CD14-positive monocyte (primary cell): ENCODE results near the gene TRIM69. TPM values are rescaled to one million over a fixed set of nuclear protein-coding genes. Genes with fewer than 3 reads are reported as not detected.

Source experiments
- DNase-seq, 3 donors: peaks; one replicate each; pipeline ENCODE4 v3.0.0-alpha.2; 2011 to 2022
- H2AFZ ChIP-seq: 2 replicates; pipeline ENCODE4 v1.6.0; 2012; ENCODE audit warnings: mild to moderate bottlenecking, low read depth, low read length, inconsistent platforms; ENCODE audit not compliant: insufficient read depth, poor library complexity, severe bottlenecking
- H3K27ac ChIP-seq, 2 donors: 1 replicate in 1 of 2; 2 replicates in 1 of 2; pipeline ENCODE4 v1.5.1; 2012 to 2013; ENCODE audit warnings: low read length in 2 of 2, control low read depth in 1 of 2, inconsistent platforms in 1 of 2, low read depth in 1 of 2, mild to moderate bottlenecking in 1 of 2
- H3K27me3 ChIP-seq, 2 donors: one replicate each; pipeline versions ENCODE4 v1.6.0 to v1.6.1; 2011 to 2013; ENCODE audit warnings: low read length in 2 of 2; ENCODE audit not compliant: control insufficient read depth in 2 of 2, insufficient read depth in 2 of 2
- H3K36me3 ChIP-seq, 2 donors: replicated peaks in 1 of 2; 1 replicate in 1 of 2; 2 replicates in 1 of 2; pipeline versions ENCODE4 v1.5.1 to v1.6.1; 2012 to 2013; ENCODE audit warnings: low read length in 2 of 2, control low read depth in 1 of 2, inconsistent platforms in 1 of 2, mild to moderate bottlenecking in 1 of 2; ENCODE audit not compliant: insufficient read depth in 2 of 2, control insufficient read depth in 1 of 2
- H3K4me1 ChIP-seq, 2 donors: 1 replicate in 1 of 2; 2 replicates in 1 of 2; pipeline versions ENCODE4 v1.5.1 to v1.6.1; 2012 to 2013; ENCODE audit warnings: low read length in 2 of 2, control low read depth in 1 of 2, inconsistent platforms in 1 of 2, mild to moderate bottlenecking in 1 of 2, moderate library complexity in 1 of 2; ENCODE audit not compliant: insufficient read depth in 2 of 2, control insufficient read depth in 1 of 2
- H3K4me2 ChIP-seq: replicated peaks from 2 replicates; pipeline ENCODE3; 2012; ENCODE audit warnings: low read length, moderate library complexity, mild to moderate bottlenecking; ENCODE audit not compliant: poor library complexity, severe bottlenecking; ENCODE audit errors: extremely low read depth
- H3K4me3 ChIP-seq, 3 experiments: fragments of 200-600 bp in 1 of 3; sonication (generic) in 1 of 3; replicated peaks in 1 of 3; 1 replicate in 2 of 3; 2 replicates in 1 of 3; pipeline ENCODE4 v1.5.1; 2011 to 2013; ENCODE audit warnings: low read length in 3 of 3, mild to moderate bottlenecking in 3 of 3, control low read depth in 2 of 3, low read depth in 2 of 3, inconsistent platforms in 1 of 3, moderate library complexity in 1 of 3
- H3K79me2 ChIP-seq: 2 replicates; pipeline ENCODE4 v1.6.0; 2012; ENCODE audit warnings: mild to moderate bottlenecking, control low read depth, inconsistent platforms, low read length, moderate library complexity; ENCODE audit not compliant: insufficient read depth
- H3K9ac ChIP-seq: 2 replicates; pipeline ENCODE4 v1.6.0; 2017; ENCODE audit warnings: low read length, mild to moderate bottlenecking; ENCODE audit not compliant: insufficient read depth, poor library complexity, severe bottlenecking
- H3K9me3 ChIP-seq, 2 donors: replicated peaks in 1 of 2; 1 replicate in 1 of 2; 2 replicates in 1 of 2; pipeline versions ENCODE4 v1.5.1 to v1.6.1; 2012 to 2013; ENCODE audit warnings: low read length in 2 of 2, control low read depth in 1 of 2; ENCODE audit not compliant: control insufficient read depth in 1 of 2, insufficient read depth in 1 of 2
- H4K20me1 ChIP-seq: 2 replicates; pipeline ENCODE4 v1.6.0; 2012; ENCODE audit warnings: mild to moderate bottlenecking, low read length, control low read depth, moderate library complexity; ENCODE audit not compliant: insufficient read depth
- H3K27ac Mint-ChIP-seq, 7 donors: one replicate each; pipeline ENCODE4 v1.8.0; 2020; ENCODE audit warnings: mild to moderate bottlenecking in 7 of 7, mixed read lengths in 7 of 7, moderate library complexity in 6 of 7, inconsistent platforms in 2 of 7
- H3K27me3 Mint-ChIP-seq, 3 donors: one replicate each; pipeline ENCODE4 v1.8.0; 2021 to 2022; ENCODE audit warnings: low read depth in 3 of 3, mild to moderate bottlenecking in 3 of 3, mixed read lengths in 3 of 3, moderate library complexity in 3 of 3, inconsistent platforms in 1 of 3
- H3K36me3 Mint-ChIP-seq, 2 donors: one replicate each; pipeline ENCODE4 v1.8.0; 2020; ENCODE audit warnings: mixed read lengths in 2 of 2, inconsistent platforms in 1 of 2, mild to moderate bottlenecking in 1 of 2
- H3K4me1 Mint-ChIP-seq: one replicate; pipeline ENCODE4 v1.8.0; 2020; ENCODE audit warnings: mild to moderate bottlenecking, mixed read lengths
- H3K4me3 Mint-ChIP-seq, 2 donors: one replicate each; pipeline ENCODE4 v1.8.0; 2020; ENCODE audit warnings: mild to moderate bottlenecking in 2 of 2, mixed read lengths in 2 of 2, moderate library complexity in 1 of 2
- H3K9me3 Mint-ChIP-seq, 7 donors: one replicate each; pipeline ENCODE4 v1.8.0; 2020 to 2022; ENCODE audit warnings: mixed read lengths in 7 of 7, mild to moderate bottlenecking in 6 of 7, moderate library complexity in 6 of 7, inconsistent platforms in 2 of 7
- CTCF ChIP-seq: fragments of 200-600 bp; IDR thresholded peaks from one replicate; pipeline ENCODE4 v1.8.0; 2022; ENCODE audit warnings: antibody characterized with exemption, mild to moderate bottlenecking
- WGBS: methylation state at CpG from one replicate; pipeline ENCODE4 v1.1.5; 2013; ENCODE audit warnings: missing lambda C conversion rate; ENCODE audit not compliant: insufficient coverage; 5-methylcytosine and 5-hydroxymethylcytosine counted together
- intact Hi-C, 2 donors: fragments of 100-400 bp; cut with micrococcal nuclease; formaldehyde crosslinking; loops; one replicate each; pipeline versions ENCODE4 v1.15.0 to v1.15.1; 2023
- polyA plus RNA-seq, 3 donors: library from polyadenylated mRNA; depleted of rRNA in 1 of 3; unstranded in 2 of 3; stranded (reverse) in 1 of 3; fragments of 300-500 nt in 2 of 3; fragments of >200 nt in 1 of 3; fragmentation: Illumina TruSeq in 2 of 3; gene quantifications; 1 replicate in 2 of 3; 2 replicates in 1 of 3; pipeline ENCODE4 v1.2.3, GENCODE V29; 2012 to 2021

Gene TRIM69
- polyA plus RNA-seq, 3 donors = 9.4 to 18.2 (median 15.8) TPM

GRCh38 chr15:44788748-44789147, 52.4 kb downstream of the TRIM69 start:
- no peaks in the 10 kb centered on the region for H3K36me3 Mint-ChIP-seq
- no peaks in the 10 kb centered on the region for H3K9me3 ChIP-seq
- H3K4me1 ChIP-seq = peaks cover 2 to 5% of the 10 kb centered on the region in 2 donors
- H3K27ac ChIP-seq = no peak overlapping the region
- H4K20me1 ChIP-seq = no peaks in the 10 kb centered on the region
- no peaks in the 10 kb centered on the region for H3K27me3 ChIP-seq
- H3K4me2 ChIP-seq = no peak overlapping the region
- no peak overlapping the region for H3K27ac Mint-ChIP-seq
- H3K4me3 ChIP-seq = no peak overlapping the region
- H3K27me3 Mint-ChIP-seq = peaks cover 0 to 4% (median 2%) of the 10 kb centered on the region in 3 donors
- no peak overlapping the region for H3K4me3 Mint-ChIP-seq
- WGBS = 44% methylated on average over 6 of the region's 8 CpGs
- peaks cover 8% of the 10 kb centered on the region for H3K4me1 Mint-ChIP-seq
- TF ChIP-seq CTCF = no peak
- H3K79me2 ChIP-seq = no peaks in the 10 kb centered on the region
- no peak overlapping the region for H3K9ac ChIP-seq
- no peaks in the 10 kb centered on the region for H3K36me3 ChIP-seq
- H3K9me3 Mint-ChIP-seq = no peaks in the 10 kb centered on the region
- intact Hi-C loops = loop anchor here (5.0 kb wide), 1 partner anchor 126 kb away; the partner anchor contains the start of gene SPG11 (in 2 of the 2)
- no peak for DNase-seq
- no peak overlapping the region for H2AFZ ChIP-seq

- no peak for DNase-seq
- Histone ChIP-seq H3K9ac (no peak overlapping the region), H2AFZ (no peak overlapping the region), H3K27me3 (no peaks in the 10 kb centered on the region), H3K9me3 (no peaks in the 10 kb centered on the region), H3K4me3 (no peak overlapping the region), H3K4me1 (no peaks in the 10 kb centered on the region), H3K36me3 (no peaks in the 10 kb centered on the region), H3K4me2 (no peak overlapping the region), H3K27ac (no peak overlapping the region), H4K20me1 (no peaks in the 10 kb centered on the region), H3K79me2 (no peaks in the 10 kb centered on the region)
- WGBS = 100% methylated on average over 1 of the region's 2 CpGs
- Mint-ChIP-seq H3K9me3 (no peaks in the 10 kb centered on the region), H3K36me3 (no peaks in the 10 kb centered on the region), H3K27ac (no peak overlapping the region), H3K4me1 (peaks cover 3% of the 10 kb centered on the region), H3K4me3 (no peak overlapping the region), H3K27me3 (peaks cover 0 to 4% (median 2%) of the 10 kb centered on the region in 3 donors)
- no peak for TF ChIP-seq CTCF
- intact Hi-C loops = no loop called here
Measured at GRCh38 chr15:44790215-44790614, 53.9 kb downstream of the TRIM69 start.
